HG02943 (cell line): Measurements from ENCODE around the gene KRTAP4-5.
"Not testable (repeated sequence)": the region's sequence is repeated elsewhere in the genome, so short reads cannot be mapped to it uniquely, and the experiment has no call there.

Source experiments
- ATAC-seq: cut with Tn5 transposase; IDR thresholded peaks from one replicate; pipeline ENCODE4 v1.9.1; 2021; ENCODE audit warnings: mild to moderate bottlenecking, low read depth, moderate library complexity; ENCODE audit not compliant: unreplicated experiment

Gene KRTAP4-5

DNA sequence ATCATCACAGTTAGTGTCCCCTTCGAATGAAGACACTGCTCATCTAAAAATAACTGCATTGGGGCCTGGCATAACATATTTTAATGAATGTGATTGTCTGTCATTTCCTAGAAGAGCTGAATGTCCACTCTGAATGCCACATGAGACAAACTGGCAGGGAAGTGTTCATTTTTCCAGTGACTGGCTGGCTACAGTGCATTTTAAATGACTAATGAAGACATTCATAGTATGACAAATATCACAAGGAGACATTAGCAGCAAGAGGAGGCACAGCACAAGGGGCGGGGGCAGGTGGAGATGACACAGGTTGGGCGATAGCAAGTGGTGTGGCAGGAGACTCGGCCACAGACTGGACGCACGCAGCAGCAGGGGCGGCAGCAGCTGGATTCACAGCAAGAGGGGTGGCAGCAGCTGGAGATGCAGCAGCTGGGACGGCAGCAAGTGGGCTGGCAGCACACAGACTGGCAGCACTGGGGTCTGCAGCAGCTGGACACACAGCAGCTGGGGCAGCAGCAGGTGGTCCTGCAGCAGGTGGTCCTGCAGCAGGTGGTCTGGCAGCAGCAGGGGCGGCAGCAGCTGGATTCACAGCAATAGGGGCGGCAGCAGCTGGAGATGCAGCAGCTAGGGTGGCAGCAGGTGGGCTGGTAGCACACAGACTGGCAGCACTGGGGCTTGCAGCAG is 514 bp downstream of the KRTAP4-5 start:
- ATAC-seq: not testable (repeated sequence)

DNA sequence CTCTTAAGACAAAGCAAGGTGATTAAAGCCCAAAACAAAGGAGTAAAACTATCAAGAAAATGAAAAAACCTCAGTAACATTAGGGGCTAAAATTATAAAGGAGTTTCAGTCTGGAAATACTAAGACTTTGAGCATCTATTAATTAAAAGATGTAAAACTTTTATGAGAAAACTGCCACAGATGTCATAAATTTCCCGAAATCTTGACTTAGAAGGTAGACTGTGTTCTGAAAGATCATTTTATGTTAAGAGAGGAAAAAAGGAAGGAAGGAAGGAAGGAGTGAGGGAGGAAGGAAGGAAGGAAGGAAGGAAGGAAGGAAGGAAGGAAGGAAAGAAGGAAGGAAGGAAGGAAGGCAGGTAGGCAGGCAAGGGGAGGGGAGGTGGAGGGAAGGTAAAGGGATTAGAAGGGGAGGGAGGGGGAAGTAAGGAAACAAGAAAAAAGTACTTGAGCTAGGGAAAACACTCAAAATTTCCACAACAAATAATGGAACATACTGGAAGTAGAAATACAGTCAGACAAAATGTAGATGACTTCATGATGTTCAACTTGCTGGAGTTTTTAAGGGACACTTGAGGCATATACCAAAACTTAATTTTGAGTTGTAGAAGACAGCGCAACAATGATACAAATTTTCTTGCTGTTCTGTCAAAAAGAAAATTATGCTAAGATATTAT is 2.0 kb downstream of the KRTAP4-5 start:
- ATAC-seq: no peak

DNA sequence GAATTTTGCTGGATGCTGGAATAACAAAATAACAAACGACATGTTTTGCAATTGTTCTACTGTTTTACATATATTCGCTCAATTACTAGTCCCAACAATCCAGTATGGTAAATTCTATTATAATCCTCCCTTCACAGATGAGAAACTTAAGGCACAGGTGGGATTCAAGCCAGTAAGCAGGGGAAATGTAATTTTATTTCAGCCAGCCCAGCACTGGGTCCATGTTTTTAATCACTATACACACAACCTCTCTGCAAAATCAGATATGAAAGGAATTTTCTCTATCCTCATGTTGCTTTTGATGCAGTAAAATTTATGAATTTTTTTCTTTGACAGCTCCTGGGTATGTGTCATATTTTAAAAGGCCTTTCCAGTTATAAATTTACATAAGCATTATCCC is 4.4 kb downstream of the KRTAP4-5 start:
- no peak for ATAC-seq

DNA sequence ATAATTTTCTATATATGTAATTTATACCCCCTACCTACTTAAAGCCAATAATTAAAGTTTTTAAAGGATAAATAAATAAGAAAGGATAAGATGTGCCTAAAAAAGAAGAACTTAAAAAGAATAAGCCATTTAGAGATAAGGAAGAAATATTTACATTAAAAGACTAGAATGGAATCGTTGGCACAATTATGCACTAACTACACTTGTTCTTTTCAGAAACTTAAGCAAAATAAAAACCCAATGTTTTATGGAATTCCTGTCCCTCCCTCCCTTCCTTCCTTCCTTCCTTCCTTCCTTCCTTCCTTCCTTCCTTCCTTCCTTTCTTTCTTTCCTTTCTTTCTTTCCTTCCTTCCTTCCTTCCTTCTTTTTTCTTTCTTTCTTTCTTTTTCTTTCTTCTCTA is 4.8 kb downstream of the KRTAP4-5 start:
- no peak for ATAC-seq

DNA sequence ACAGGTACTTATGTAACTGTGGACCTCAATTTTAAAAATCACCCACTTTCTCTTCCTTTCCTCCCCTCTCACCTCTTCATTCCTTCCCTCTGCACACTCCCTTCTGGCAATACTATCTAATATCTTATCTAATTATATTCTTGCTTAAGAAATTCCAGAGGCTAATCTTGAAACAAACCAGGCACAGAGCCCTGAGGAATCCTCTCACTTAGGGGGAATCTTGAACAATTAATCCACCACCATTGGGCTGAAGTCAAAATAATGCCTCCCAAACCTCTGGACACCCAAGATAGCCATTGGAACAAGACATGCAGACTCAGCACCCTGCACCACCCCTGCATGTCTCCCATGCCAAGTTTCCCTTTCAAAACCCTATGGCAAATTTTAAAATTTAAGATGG is 8.3 kb downstream of the KRTAP4-5 start:
- ATAC-seq: no peak

DNA sequence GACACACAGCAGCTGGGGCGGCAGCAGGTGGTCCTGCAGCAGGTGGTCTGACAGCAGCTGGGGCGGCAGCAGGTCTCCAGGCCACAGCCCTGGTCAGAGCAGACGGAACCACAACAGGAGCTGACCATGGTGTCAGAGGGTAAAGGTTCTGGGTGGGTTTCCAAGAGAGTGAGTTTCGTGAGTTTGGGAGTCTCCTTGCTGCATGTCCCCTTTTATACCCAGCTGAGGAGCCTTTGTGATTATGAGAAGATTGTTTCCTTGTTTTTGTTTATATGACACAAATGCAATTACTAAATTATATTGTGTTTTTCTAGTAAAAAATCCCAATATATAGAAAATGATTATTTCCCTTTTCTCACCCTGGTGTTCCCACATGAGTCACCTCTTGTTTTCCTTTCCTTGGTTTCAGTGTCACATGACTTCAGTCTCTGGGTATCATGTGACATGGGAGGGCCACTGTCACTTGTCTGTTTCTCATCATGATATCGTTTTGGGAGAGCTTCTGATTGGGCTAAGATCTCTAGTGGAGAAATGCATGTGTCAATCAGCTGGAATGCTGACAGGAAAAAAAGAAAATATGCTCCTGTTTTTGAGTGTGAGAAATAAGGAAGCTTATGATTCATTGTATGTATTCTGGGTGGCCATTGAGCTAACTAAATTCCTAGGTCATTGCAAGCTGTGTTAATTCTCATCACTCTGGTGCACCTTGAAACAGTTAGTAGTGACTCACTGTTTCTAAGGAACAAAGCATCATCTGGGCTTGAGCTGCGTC is 9.1 kb downstream of the KRTAP4-5 start, which contains the start of gene KRTAP4-6:
TSS of gene KRTAP4-6 (minus strand) at position 185 of the 772 bp plus-strand sequence. CDS start at position 128, 57 bp downstream.
- ATAC-seq: no peak

DNA sequence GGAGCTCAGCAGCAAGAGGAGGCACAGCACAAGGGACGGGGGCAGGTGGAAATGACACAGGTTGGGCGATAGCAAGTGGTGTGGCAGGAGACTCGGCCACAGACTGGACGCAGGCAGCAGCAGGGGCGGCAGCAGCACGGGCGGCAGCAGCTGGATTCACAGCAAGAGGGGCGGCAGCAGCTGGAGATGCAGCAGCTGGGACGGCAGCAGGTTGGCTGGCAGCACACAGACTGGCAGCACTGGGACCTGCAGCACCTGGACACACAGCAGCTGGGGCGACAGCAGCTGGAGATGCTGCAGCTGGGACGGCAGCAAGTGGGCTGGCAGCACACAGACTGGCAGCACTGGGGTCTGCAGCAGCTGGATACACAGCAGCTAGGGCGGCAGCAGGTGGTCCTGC is 9.8 kb downstream of the KRTAP4-5 start:
- ATAC-seq: not testable (repeated sequence)

DNA sequence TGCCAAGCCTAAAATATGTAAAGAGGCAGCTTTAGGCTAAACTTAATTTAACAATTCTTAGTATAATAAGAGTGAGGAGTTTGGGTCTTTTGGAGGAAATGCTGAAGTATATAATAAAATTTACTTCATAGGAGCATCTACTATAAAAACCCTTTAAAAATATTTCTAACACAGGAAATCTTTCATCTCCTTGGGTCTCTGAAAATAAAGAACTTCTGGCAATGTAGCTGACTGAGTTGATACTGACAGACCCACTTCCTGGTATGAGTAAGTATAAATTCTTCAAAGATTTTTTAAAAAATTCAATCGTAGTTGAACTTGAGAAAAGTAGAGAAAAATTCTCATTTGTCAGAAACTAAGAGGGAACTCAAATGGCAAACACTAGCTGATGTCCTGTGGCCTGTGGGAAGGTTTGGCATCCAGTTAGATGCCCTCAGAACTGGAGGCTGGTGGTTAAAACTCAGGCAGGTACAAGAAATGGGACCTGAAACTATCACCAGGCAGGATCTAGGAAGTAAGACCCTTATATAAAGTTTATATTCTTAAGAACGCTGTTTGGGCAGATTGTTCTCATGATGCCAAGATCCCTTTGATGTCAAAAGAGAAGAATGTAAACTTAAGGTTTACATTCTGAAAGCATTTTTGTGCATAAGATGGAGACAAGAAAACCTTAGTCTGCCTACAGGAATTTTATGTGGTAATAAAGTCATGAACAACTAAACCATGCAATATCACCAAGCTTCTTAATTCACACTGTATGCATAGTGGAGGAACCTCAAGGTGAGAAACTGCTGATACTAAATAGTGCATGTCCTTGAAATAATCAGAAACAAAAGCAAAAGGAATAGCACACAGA is 15.5 kb downstream of the KRTAP4-5 start:
- no peak for ATAC-seq

DNA sequence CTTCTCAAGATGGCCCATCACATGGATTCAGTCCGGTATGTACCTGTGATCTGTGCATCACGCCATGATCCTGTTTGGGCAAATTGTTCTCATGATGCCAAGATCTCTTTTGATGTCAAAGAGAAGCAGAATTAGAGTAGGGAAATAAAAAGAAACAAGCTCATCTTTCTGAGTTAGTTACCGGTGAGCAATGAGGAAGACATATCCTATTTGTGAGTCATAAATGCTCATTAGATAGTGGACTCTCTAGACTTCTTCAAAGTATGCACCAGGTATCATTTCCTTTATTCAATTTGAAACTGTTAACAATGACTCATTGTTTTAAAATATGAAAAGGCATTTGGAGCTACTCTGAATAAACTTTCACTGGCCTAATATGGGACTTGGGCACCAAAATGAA is 17.6 kb downstream of the KRTAP4-5 start:
- no peak for ATAC-seq

DNA sequence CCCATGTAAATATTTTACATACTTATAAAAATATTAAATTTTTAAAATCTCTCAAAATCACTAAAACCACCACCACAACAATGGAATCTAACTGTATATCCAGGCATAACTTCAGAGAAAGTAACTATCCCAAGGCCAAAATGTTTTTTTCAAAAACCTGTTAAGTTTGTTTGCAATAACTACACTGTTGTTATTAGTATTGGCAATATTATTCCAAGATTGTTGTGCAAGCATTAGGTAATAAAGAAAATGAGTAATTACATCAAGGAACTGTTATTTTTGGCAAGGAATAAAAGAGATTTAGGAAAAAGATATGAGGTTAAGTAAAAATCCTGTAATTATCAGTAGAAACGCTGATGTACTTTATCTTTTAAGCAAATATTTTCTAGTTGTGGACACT is 22.3 kb downstream of the KRTAP4-5 start:
- ATAC-seq: no peak

DNA sequence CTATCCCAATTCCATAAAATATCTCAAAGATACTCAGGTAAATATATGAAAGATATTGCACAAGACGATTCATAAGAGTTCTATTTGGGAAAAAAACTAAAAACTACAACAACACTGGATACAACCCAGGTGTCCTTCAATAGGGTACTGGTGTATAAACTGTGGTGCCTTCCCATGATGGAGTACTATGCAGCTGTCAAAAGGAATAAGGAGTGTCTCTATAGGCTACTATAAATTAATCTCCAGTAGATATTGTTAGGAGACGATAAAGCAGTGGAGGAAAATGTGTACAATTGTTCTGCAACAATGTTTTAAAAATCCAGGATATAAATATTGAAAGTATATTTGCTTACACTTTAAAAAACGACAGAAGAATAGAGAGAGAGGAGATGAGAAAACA is 23.2 kb downstream of the KRTAP4-5 start:
- no peak for ATAC-seq

DNA sequence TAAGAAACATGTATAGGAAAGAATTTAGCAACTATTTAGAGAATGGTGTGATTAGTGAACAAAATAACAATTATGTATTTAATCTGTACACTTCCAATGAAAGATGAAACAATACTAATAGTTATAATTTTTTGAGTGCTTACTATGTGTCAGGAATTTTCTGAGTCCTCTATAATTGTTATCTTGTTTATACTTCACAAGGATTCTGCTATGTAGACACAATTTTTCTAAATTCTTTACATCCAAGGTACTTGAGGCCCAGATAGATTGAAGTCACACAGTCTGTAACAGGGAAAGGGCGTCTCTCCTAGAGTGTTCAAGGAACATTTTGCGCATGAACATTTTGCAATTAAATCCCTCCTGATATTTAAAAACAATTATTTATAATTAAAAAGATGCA is 24.6 kb downstream of the KRTAP4-5 start:
- no peak for ATAC-seq

DNA sequence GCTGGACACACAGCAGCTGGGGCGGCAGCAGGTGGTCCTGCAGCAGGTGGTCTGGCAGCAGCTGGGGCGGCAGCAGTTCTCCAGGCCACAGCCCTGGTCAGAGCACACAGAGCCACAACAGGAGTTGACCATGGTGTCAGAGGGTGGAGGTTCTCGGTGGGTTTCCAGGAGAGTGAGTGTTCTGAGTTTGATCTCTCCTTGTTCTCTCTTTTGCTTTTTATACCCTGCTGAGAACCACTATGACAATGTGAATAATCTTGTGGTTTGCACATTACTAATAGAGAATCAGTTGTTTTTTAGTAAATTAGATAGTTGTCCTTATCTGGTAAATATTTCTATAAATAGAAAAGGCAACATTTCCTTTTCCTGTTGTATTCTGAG is 25.6 kb downstream of the KRTAP4-5 start, which contains the start of gene KRTAP4-12:
TSS of gene KRTAP4-12 (minus strand) at position 192 of the 381 bp plus-strand sequence. CDS start at position 132, 60 bp downstream.
- not testable (repeated sequence) for ATAC-seq

DNA sequence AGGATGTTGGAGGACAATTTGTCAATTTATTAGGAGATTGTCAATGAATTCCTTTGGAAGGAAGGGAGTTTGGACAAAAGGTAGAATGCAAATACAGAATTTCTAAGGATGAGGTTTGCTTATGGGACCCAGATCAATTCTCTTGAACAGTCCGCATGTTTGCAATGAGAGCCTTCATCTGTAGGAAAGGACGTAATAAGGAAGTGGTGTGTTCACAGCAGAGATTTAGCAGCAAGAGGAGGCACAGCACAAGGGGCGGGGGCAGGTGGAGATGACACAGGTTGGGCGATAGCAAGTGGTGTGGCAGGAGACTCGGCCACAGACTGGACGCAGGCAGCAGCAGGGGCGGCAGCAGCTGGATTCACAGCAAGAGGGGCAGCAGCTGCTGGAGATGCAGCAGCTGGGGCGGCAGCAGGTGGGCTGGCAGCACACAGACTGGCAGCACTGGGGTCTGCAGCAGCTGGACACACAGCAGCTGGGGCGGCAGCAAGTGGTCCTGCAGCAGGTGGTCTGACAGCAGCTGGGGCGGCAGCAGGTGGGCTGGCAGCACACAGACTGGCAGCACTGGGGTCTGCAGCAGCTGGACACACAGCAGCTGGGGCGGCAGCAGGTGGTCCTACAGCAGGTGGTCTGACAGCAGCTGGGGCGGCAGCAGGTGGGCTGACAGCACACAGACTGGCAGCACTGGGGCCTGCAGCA is 26.2 kb downstream of the KRTAP4-5 start:
- not testable (repeated sequence) for ATAC-seq

DNA sequence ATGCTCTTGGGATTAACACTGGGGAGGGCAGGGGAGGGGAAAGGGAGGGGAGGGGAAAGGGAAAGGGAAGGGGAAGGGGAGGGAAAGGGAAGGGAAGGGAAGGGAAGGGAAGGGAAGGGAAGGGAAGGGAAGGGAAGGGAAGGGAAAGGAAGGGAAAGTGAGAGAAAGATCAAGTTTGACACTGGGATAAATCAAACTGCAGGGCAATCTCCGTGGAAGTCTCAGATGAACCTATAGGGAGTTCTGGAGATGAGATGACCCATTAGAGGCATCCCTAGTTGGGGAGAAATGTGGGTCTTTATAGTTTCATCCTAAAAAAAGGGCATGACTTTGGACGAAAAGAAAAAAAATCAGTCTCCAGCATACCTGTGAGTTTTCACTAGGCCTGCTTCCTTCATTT is 27.9 kb downstream of the KRTAP4-5 start:
- no peak for ATAC-seq

DNA sequence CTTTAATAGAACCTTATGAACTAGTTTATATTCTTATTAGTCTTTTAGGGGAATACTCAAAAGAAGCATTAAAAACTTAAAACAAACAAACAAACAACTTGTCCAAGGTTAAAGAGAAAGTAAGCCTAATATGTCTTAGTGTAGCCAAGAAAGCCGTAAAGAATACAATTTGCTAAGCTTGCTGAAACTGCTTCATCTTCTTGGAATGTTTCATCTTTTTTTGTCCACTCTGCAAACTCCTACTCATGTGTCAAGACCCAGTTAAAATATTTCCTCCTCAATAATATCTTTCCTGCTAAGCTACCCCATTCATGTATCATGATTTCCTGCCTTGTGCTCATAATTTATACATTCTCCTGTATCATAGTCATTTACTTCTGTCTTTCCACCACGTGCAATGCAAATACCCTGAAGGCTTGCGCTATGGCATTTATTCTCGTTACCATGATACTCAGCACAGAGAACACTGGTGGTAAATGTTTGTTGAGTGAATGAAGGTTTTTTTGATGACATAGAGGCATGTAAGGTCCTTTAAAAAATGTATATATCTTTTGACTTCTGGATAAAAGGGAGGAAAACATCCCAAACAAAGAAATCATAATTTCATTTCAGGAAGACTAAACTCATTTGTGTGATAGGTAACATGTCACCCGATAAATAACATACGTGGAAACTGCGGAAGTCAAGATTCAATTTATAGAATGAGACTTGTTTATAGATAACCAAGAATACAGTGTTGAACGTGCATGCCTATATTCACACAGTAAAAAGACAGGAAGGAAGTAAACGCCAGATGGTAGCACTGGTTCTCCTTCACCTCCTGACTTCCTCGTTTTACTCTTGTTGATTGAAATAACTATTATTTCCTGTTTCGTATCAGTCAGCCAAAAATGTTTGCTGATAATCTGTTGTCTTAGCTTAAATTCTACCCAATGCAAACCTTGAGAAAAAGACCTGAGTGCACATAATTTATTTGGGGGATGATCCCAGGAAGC is 29.6 kb downstream of the KRTAP4-5 start:
- ATAC-seq: not testable (repeated sequence)

DNA sequence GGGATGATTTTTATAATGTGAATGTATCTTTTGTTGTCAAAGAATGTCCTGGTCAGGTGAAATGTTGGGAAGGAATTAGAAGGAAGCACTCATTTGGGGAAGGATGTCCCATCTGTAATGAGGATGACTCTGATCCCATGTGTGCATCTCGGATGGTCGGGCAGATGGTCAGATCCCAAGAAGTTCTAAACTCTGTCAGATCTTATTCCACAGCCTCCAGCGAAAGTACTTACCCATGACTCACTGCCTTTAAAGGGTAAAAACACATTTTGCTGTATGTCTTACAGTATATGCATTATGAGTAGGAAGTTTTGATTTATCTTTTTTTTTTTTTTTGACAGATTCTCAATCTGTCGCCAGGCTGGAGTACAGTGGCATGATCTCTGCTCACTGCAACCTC is 30.9 kb downstream of the KRTAP4-5 start:
- no peak for ATAC-seq

DNA sequence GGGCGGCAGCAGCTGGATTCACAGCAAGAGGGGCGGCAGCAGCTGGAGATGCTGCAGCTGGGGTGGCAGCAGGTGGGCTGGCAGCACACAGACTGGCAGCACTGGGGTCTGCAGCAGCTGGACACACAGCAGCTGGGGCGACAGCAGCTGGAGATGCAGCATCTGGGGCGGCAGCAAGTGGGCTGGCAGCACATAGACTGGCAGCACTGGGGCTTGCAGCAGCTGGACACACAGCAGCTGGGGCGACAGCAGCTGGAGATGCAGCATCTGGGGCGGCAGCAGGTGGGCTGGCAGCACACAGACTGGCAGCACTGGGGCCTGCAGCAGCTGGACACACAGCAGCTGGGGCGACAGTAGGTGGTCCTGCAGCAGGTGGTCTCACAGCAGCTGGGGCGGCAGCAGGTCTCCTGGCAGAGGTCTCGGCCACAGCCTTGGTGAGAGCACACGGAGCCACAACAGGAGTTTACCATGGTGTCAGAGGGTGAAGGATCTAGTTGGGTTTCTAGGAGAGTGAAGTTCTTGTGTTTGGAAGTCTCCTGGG is 31.7 kb downstream of the KRTAP4-5 start, which contains the start of gene KRTAP4-11:
TSS of gene KRTAP4-11 (minus strand) at position 528 of the 541 bp plus-strand sequence. CDS start at position 470, 58 bp downstream.
- ATAC-seq: not testable (repeated sequence)
